ENCODE results near the gene CDKL2. TPM values are rescaled to one million over a fixed set of nuclear protein-coding genes. Genes with fewer than 3 reads are reported as not detected.

The CDKL2 gene
- total RNA-seq, 1 experiment from 2014 or later, result 0.46 TPM

DNA sequence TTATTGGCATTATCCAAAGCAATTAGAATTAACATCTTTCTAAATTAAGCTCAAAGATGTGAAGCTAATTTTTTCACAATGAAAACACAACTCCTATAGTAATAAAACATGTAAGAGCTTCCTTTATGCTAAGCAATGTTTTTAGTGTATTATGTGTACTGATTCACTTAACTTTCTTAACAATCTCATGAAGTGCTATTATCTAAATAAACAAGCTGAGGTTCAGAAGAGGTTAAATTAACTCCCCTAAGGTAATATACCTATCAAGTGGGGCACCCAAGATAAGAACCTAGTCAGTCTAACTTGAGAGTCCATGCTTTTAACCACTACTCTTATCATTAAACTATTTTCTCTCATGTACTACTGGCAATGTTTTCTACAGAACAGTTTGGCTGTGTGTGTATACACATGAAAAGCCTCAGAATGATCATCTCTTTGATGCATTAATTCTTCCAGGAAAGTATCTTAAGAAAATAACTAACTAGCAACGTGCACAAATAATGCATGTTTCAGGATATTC lies 29.2 kb upstream of the CDKL2 start:
- CTCF ChIA-PET, result interaction anchor here (0.6 kb wide), 1 partner anchor 90 kb away, joined by 3 read pairs; no protein-coding TSS in a partner anchor
- peaks cover 60% of the 10 kb centered on the region for H3K79me2 ChIP-seq (ENCODE audit: low read depth)
- H3K4me2 ChIP-seq, result no peak overlapping the region
- H3K4me3 ChIP-seq, result no peak overlapping the region
- no peaks in the 10 kb centered on the region for H3K4me1 ChIP-seq (replicated peaks; ENCODE audit: insufficient read depth)
- H3K9me2 ChIP-seq (ENCODE audit: insufficient read depth), result no peaks in the 10 kb centered on the region
- H3K9me3 ChIP-seq (ENCODE audit: insufficient read depth, low read depth), result no peaks in the 10 kb centered on the region
- H3F3A ChIP-seq (ENCODE audit: insufficient read depth, low read depth), result 0 out of 2 replicates have a peak, but pooled peaks cover 7% of the 10 kb centered on the region
- POLR2A ChIA-PET (ENCODE audit: unreplicated experiment), result interaction anchor here (0.6 to 1.2 kb wide), 3 partner anchors 65 to 104 kb away, joined by 3 to 6 read pairs (median 4); partner anchors contain the start of gene USO1
- peaks cover 16% of the 10 kb centered on the region; the same call in 1 of the 2 replicates for H3K36me3 ChIP-seq (ENCODE audit: low read depth)
- no peaks in the 10 kb centered on the region for H3K27me3 ChIP-seq (ENCODE audit: insufficient read depth, low read depth)
- H4K20me1 ChIP-seq (ENCODE audit: insufficient read depth), result peaks cover 31% of the 10 kb centered on the region
- no peak overlapping the region for H2AFZ ChIP-seq
- peak overlapping the region; percentile 10; the same call in 1 of the 2 replicates for H3K27ac ChIP-seq
- no peak for DNase-seq
- no TSS peak for BruUV-seq (replicated peaks)
- TF ChIP-seq, protein P1, sequence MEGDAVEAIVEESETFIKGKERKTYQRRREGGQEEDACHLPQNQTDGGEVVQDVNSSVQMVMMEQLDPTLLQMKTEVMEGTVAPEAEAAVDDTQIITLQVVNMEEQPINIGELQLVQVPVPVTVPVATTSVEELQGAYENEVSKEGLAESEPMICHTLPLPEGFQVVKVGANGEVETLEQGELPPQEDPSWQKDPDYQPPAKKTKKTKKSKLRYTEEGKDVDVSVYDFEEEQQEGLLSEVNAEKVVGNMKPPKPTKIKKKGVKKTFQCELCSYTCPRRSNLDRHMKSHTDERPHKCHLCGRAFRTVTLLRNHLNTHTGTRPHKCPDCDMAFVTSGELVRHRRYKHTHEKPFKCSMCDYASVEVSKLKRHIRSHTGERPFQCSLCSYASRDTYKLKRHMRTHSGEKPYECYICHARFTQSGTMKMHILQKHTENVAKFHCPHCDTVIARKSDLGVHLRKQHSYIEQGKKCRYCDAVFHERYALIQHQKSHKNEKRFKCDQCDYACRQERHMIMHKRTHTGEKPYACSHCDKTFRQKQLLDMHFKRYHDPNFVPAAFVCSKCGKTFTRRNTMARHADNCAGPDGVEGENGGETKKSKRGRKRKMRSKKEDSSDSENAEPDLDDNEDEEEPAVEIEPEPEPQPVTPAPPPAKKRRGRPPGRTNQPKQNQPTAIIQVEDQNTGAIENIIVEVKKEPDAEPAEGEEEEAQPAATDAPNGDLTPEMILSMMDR (conservative IDR thresholded peaks at IDR 0.05), result no peak
- TF ChIP-seq EZH2 (IDR thresholded peaks at IDR 0.05; ENCODE audit: low read depth), result no peak
- intact Hi-C loops (cut with micrococcal nuclease; ENCODE audit: unreplicated experiment), result no loop called here

DNA sequence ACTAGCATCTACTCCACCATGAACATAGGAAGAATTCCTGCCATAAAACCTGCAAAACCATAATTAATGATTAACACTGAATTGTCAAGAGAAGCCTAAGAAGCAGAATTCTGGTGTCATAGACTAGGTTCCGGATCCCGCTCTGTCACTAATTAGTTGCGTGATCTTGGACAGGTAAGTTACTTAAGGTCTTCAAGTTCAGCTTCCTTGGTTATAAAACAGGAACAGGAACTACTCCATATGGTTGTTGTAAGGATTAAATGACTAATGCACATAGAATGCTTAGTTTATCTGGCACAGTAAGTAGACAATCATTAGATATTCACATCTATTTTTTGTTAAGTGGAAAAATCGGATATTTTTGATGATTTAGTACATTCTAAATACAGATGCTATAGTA lies 28.5 kb upstream of the CDKL2 start:
- TF ChIP-seq EZH2 (IDR thresholded peaks at IDR 0.05; ENCODE audit: low read depth), result no peak
- TF ChIP-seq, protein P1 (conservative IDR thresholded peaks at IDR 0.05), result no peak
- POLR2A ChIA-PET (ENCODE audit: unreplicated experiment), result interaction anchor here (1.2 kb wide), 1 partner anchor 65 kb away, joined by 6 read pairs; the partner anchor contains the start of gene USO1
- Histone ChIP-seq H3K27ac (peak overlapping the region; percentile 10; the same call in 1 of the 2 replicates), H3K4me2 (no peak overlapping the region), H3K4me1 (replicated peaks; ENCODE audit: insufficient read depth) (no peaks in the 10 kb centered on the region), H3K79me2 (ENCODE audit: low read depth) (peaks cover 53% of the 10 kb centered on the region), H3K9me2 (ENCODE audit: insufficient read depth) (no peaks in the 10 kb centered on the region), H4K20me1 (ENCODE audit: insufficient read depth) (peaks cover 27% of the 10 kb centered on the region; the same call in 1 of the 2 replicates), H3K36me3 (ENCODE audit: low read depth) (peaks cover 16% of the 10 kb centered on the region; the same call in 1 of the 2 replicates), H3K27me3 (ENCODE audit: insufficient read depth, low read depth) (no peaks in the 10 kb centered on the region), H2AFZ (no peak overlapping the region), H3F3A (ENCODE audit: insufficient read depth, low read depth) (peaks cover 7% of the 10 kb centered on the region; the same call in 1 of the 2 replicates), H3K4me3 (no peak overlapping the region), H3K9me3 (ENCODE audit: insufficient read depth, low read depth) (no peaks in the 10 kb centered on the region)
- DNase-seq, result peak in 1 of 2 experiments; percentile 67
- CTCF ChIA-PET, result interaction anchor here (0.6 kb wide), 2 partner anchors 30 to 91 kb away, joined by 3 to 9 read pairs; no protein-coding TSS in a partner anchor
- BruUV-seq (replicated peaks), result no TSS peak
- intact Hi-C loops (cut with micrococcal nuclease; ENCODE audit: unreplicated experiment), result no loop called here

DNA sequence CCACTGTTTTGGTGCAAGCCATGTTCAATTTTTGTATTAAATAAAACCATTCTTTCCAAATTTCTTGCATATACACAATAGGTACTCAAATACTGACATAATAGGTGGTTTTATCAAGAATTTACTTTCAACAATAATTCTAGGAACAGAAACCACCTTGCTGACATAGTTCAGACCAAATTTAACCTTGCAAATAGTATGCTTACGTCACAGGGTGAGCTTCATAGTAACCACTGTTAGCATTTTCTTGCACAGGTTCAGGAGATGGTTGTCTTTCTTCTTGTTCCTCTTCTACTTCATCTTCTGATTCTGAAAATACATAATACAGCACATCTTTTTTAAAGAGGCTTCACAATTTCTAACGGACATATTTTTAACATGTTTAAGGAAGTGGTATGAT lies 25.2 kb upstream of the CDKL2 start:
- H3K4me3 ChIP-seq, result no peak overlapping the region
- no peak for DNase-seq
- peaks cover 7% of the 10 kb centered on the region; the same call in 1 of the 2 replicates for H3F3A ChIP-seq (ENCODE audit: insufficient read depth, low read depth)
- no peaks in the 10 kb centered on the region for H3K4me1 ChIP-seq (replicated peaks; ENCODE audit: insufficient read depth)
- CTCF ChIA-PET, result interaction anchor here (0.6 kb wide), 1 partner anchor 68 kb away, joined by 3 read pairs; no protein-coding TSS in a partner anchor
- H3K79me2 ChIP-seq (ENCODE audit: low read depth), result peaks cover 31% of the 10 kb centered on the region
- no peaks in the 10 kb centered on the region for H3K9me3 ChIP-seq (ENCODE audit: insufficient read depth, low read depth)
- peaks cover 26% of the 10 kb centered on the region; the same call in 1 of the 2 replicates for H3K36me3 ChIP-seq (ENCODE audit: low read depth)
- no peak overlapping the region for H3K27ac ChIP-seq
- intact Hi-C loops (cut with micrococcal nuclease; ENCODE audit: unreplicated experiment), result no loop called here
- no TSS peak for BruUV-seq (replicated peaks)
- no peak for TF ChIP-seq EZH2 (IDR thresholded peaks at IDR 0.05; ENCODE audit: low read depth)
- TF ChIP-seq, protein P1 (conservative IDR thresholded peaks at IDR 0.05), result no peak
- H4K20me1 ChIP-seq (ENCODE audit: insufficient read depth), result peaks cover 19% of the 10 kb centered on the region; the same call in 1 of the 2 replicates
- H2AFZ ChIP-seq, result no peak overlapping the region
- no peak overlapping the region for H3K4me2 ChIP-seq
- H3K9me2 ChIP-seq (ENCODE audit: insufficient read depth), result no peaks in the 10 kb centered on the region
- POLR2A ChIA-PET (ENCODE audit: unreplicated experiment), result no interaction called here
- no peaks in the 10 kb centered on the region for H3K27me3 ChIP-seq (ENCODE audit: insufficient read depth, low read depth)

Data from PC-9 (cell line).